ENCODE measurements around the gene CD300LB. TPM values are rescaled to one million over a fixed set of nuclear protein-coding genes. Genes with fewer than 3 reads are reported as not detected.
"Not testable (repeated sequence)": the region's sequence is repeated elsewhere in the genome, so short reads cannot be mapped to it uniquely, and the experiment has no call there.

CD300LB gene
- total RNA-seq, 1 experiment from 2014 or later = not detected

DNA sequence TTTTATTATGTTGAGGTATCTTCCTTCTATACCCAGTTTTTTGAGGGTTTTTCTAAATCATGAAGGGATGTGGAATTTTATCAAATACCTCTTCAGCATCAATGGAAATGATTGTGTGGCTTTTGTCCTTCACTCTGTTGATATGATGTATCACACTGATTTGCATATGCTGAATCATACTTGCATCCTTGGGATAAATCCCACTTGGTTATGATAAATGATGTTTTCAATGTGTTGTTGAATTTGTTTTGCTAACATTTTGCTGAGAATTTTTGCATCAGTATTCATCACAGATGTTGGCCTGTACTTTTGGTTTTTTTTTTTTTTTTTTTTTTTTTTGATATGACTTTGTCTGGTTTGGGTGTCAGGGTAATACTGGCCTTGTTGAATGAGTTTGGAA is 23.1 kb downstream of the CD300LB start:
- ChIA-PET CTCF (no interaction called here), POLR2A (ENCODE audit: low non-redundant PET) (no interaction called here)
- peaks cover 5% of the 10 kb centered on the region for H3K27me3 ChIP-seq (replicated peaks; ENCODE audit: insufficient read depth, low read depth, low read length, poor library complexity)
- H3K4me3 ChIP-seq (ENCODE audit: low read depth, low read length, poor library complexity, severe bottlenecking) = no peak overlapping the region
- TF ChIP-seq, protein P1, sequence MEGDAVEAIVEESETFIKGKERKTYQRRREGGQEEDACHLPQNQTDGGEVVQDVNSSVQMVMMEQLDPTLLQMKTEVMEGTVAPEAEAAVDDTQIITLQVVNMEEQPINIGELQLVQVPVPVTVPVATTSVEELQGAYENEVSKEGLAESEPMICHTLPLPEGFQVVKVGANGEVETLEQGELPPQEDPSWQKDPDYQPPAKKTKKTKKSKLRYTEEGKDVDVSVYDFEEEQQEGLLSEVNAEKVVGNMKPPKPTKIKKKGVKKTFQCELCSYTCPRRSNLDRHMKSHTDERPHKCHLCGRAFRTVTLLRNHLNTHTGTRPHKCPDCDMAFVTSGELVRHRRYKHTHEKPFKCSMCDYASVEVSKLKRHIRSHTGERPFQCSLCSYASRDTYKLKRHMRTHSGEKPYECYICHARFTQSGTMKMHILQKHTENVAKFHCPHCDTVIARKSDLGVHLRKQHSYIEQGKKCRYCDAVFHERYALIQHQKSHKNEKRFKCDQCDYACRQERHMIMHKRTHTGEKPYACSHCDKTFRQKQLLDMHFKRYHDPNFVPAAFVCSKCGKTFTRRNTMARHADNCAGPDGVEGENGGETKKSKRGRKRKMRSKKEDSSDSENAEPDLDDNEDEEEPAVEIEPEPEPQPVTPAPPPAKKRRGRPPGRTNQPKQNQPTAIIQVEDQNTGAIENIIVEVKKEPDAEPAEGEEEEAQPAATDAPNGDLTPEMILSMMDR (conservative IDR thresholded peaks at IDR 0.05; ENCODE audit: low read depth, low read length) = no peak
- TF ChIP-seq EZH2 (IDR thresholded peaks at IDR 0.05; ENCODE audit: borderline replicate concordance, low read depth, low read length, poor library complexity, severe bottlenecking) = no peak
- H3K36me3 ChIP-seq (ENCODE audit: insufficient read depth, low read length, poor library complexity, severe bottlenecking) = no peaks in the 10 kb centered on the region
- no peak for DNase-seq (ENCODE audit: low spot score)
- no peaks in the 10 kb centered on the region for H3K4me1 ChIP-seq (ENCODE audit: insufficient read depth, low read length, poor library complexity, severe bottlenecking)
- H3K9me3 ChIP-seq (ENCODE audit: low read depth, low read length, poor library complexity, severe bottlenecking) = no peaks in the 10 kb centered on the region
- intact Hi-C loops (cut with micrococcal nuclease; ENCODE audit: unreplicated experiment) = no loop called here
- no TSS peak for BruUV-seq (replicated peaks)
- H3K27ac ChIP-seq (ENCODE audit: low read depth, low read length, poor library complexity, severe bottlenecking) = no peak overlapping the region

- H3K36me3 ChIP-seq (ENCODE audit: insufficient read depth, low read length, poor library complexity, severe bottlenecking); H3K9me3 ChIP-seq (ENCODE audit: low read depth, low read length, poor library complexity, severe bottlenecking); H3K4me3 ChIP-seq (ENCODE audit: low read depth, low read length, poor library complexity, severe bottlenecking); H3K4me1 ChIP-seq (ENCODE audit: insufficient read depth, low read length, poor library complexity, severe bottlenecking); DNase-seq (ENCODE audit: low spot score); BruUV-seq (replicated peaks); CTCF ChIA-PET; H3K27me3 ChIP-seq (replicated peaks; ENCODE audit: insufficient read depth, low read depth, low read length, poor library complexity); intact Hi-C loops (cut with micrococcal nuclease; ENCODE audit: unreplicated experiment); POLR2A ChIA-PET (ENCODE audit: low non-redundant PET); H3K27ac ChIP-seq (ENCODE audit: low read depth, low read length, poor library complexity, severe bottlenecking): not testable (repeated sequence)
Measured at GRCh38 chr17:74503949-74504348, 27.3 kb downstream of the CD300LB start.

- H3K4me3 ChIP-seq (ENCODE audit: low read depth, low read length, poor library complexity, severe bottlenecking) = no peak overlapping the region
- intact Hi-C loops (cut with micrococcal nuclease; ENCODE audit: unreplicated experiment) = no loop called here
- TF ChIP-seq EZH2 (IDR thresholded peaks at IDR 0.05; ENCODE audit: borderline replicate concordance, low read depth, low read length, poor library complexity, severe bottlenecking) = no peak
- TF ChIP-seq, protein P1 (conservative IDR thresholded peaks at IDR 0.05; ENCODE audit: low read depth, low read length) = no peak
- H3K27ac ChIP-seq (ENCODE audit: low read depth, low read length, poor library complexity, severe bottlenecking) = no peak overlapping the region
- DNase-seq (ENCODE audit: low spot score) = no peak
- H3K9me3 ChIP-seq (ENCODE audit: low read depth, low read length, poor library complexity, severe bottlenecking) = no peaks in the 10 kb centered on the region
- H3K27me3 ChIP-seq (replicated peaks; ENCODE audit: insufficient read depth, low read depth, low read length, poor library complexity) = peaks cover 9% of the 10 kb centered on the region
- no TSS peak for BruUV-seq (replicated peaks)
- ChIA-PET POLR2A (ENCODE audit: low non-redundant PET) (interaction anchor here (0.6 kb wide), 1 partner anchor 395 kb away, joined by 5 read pairs; no protein-coding TSS in a partner anchor), CTCF (interaction anchor here (0.6 kb wide), 1 partner anchor 11 kb away, joined by 5 read pairs; no protein-coding TSS in a partner anchor)
- H3K4me1 ChIP-seq (ENCODE audit: insufficient read depth, low read length, poor library complexity, severe bottlenecking) = no peaks in the 10 kb centered on the region
- no peaks in the 10 kb centered on the region for H3K36me3 ChIP-seq (ENCODE audit: insufficient read depth, low read length, poor library complexity, severe bottlenecking)
Measured at GRCh38 chr17:74502861-74503260, 28.4 kb downstream of the CD300LB start.

DNA sequence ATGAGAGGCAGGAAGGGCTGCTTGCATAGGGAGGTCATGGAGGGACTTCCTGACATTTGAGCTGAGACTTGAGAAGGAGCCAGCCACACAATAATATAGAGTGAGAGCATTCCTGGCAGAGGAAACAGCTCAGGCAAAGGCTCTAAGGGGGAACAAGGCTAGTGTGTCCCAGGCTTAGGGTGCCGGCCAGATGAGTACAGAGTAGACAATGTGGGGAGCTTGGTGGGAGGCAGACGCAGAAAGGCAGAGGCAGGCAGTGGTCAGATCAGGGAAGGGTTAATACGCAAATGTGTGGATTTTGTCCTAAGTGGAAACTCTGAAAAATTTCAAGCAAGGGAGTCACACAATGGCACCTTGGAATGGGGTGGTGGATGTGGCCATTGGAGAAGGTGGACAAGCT is 31.3 kb downstream of the CD300LB start:
- peaks cover 5% of the 10 kb centered on the region for H3K27me3 ChIP-seq (replicated peaks; ENCODE audit: insufficient read depth, low read depth, low read length, poor library complexity)
- CTCF ChIA-PET = no interaction called here
- TF ChIP-seq, protein P1 (conservative IDR thresholded peaks at IDR 0.05; ENCODE audit: low read depth, low read length) = no peak
- TF ChIP-seq EZH2 (IDR thresholded peaks at IDR 0.05; ENCODE audit: borderline replicate concordance, low read depth, low read length, poor library complexity, severe bottlenecking) = no peak
- DNase-seq (ENCODE audit: low spot score) = no peak
- no peaks in the 10 kb centered on the region for H3K9me3 ChIP-seq (ENCODE audit: low read depth, low read length, poor library complexity, severe bottlenecking)
- no peak overlapping the region for H3K27ac ChIP-seq (ENCODE audit: low read depth, low read length, poor library complexity, severe bottlenecking)
- no TSS peak for BruUV-seq (replicated peaks)
- intact Hi-C loops (cut with micrococcal nuclease; ENCODE audit: unreplicated experiment) = no loop called here
- no peaks in the 10 kb centered on the region for H3K36me3 ChIP-seq (ENCODE audit: insufficient read depth, low read length, poor library complexity, severe bottlenecking)
- no peak overlapping the region for H3K4me3 ChIP-seq (ENCODE audit: low read depth, low read length, poor library complexity, severe bottlenecking)
- POLR2A ChIA-PET (ENCODE audit: low non-redundant PET) = interaction anchor here (0.5 kb wide), 1 partner anchor 137 kb away, joined by 3 read pairs; no protein-coding TSS in a partner anchor
- H3K4me1 ChIP-seq (ENCODE audit: insufficient read depth, low read length, poor library complexity, severe bottlenecking) = no peaks in the 10 kb centered on the region

All from A673 (cell line).